HEK293 (cell line): Measurements from ENCODE around the gene S100B.

Source experiments
- CTCF ChIA-PET: fragments of 350-600 bp; formaldehyde crosslinking; extraction: SDS; loops from one replicate; lab custom pipeline; 2021; ENCODE audit warnings: antibody characterized with exemption; lab: Yijun Ruan, JAX
- POLR2A ChIA-PET: fragments of 300-600 bp; formaldehyde crosslinking; extraction: SDS; loops from one replicate; lab custom pipeline; 2020; ENCODE audit warnings: antibody characterized with exemption, inconsistent platforms; lab: Yijun Ruan, JAX
- H3K27ac ChIP-seq: fragments of 200-500 bp; sonication (Bioruptor generic); 2 replicates; pipeline ENCODE4 v1.5.1; 2014; ENCODE audit warnings: low read depth, low read length, control low read depth, inconsistent platforms; ENCODE audit errors: extremely low read depth
- H3K36me3 ChIP-seq, 2 experiments: fragments of 200-500 bp in 1 of 2; sonication (Bioruptor generic) in 1 of 2; 1 replicate in 1 of 2; 2 replicates in 1 of 2; pipeline ENCODE4 v1.5.1; 2014 to 2017; ENCODE audit warnings: inconsistent platforms in 2 of 2, low read length in 2 of 2; ENCODE audit not compliant: control insufficient read depth in 2 of 2, insufficient read depth in 1 of 2
- H3K4me1 ChIP-seq: fragments of 200-500 bp; sonication (Bioruptor generic); 2 replicates; pipeline ENCODE4 v1.5.1; 2014; ENCODE audit warnings: mild to moderate bottlenecking, low read length, inconsistent platforms; ENCODE audit not compliant: control insufficient read depth, insufficient read depth
- H3K4me3 ChIP-seq: 2 replicates; pipeline ENCODE4 v1.5.1; 2011; ENCODE audit warnings: low read depth, mild to moderate bottlenecking, control low read depth, low read length, moderate library complexity
- H3K9me3 ChIP-seq: fragments of 200-500 bp; sonication (Bioruptor generic); 2 replicates; pipeline ENCODE4 v1.5.1; 2014; ENCODE audit warnings: low read depth, low read length, inconsistent platforms; ENCODE audit not compliant: control insufficient read depth, insufficient read depth
- KLF1 ChIP-seq: fragments of 450-650 bp; formaldehyde crosslinking; IDR thresholded peaks from 2 replicates; pipeline ENCODE4 v1.5.1; 2016; ENCODE audit warnings: missing biosample characterization, missing genetic modification characterization
- MYNN ChIP-seq: fragments of 450-650 bp; formaldehyde crosslinking; IDR thresholded peaks from 2 replicates; pipeline ENCODE4 v1.5.1; 2016; ENCODE audit warnings: missing biosample characterization, missing genetic modification characterization, borderline replicate concordance
- PRDM1 ChIP-seq: fragments of 450-650 bp; formaldehyde crosslinking; IDR thresholded peaks from 2 replicates; pipeline ENCODE4; 2016; ENCODE audit warnings: missing biosample characterization, missing genetic modification characterization
- SP2 ChIP-seq: fragments of 450-650 bp; formaldehyde crosslinking; IDR thresholded peaks from 2 replicates; pipeline ENCODE4 v1.5.1; 2016; ENCODE audit warnings: missing biosample characterization, missing genetic modification characterization
- SP7 ChIP-seq: fragments of 450-650 bp; formaldehyde crosslinking; IDR thresholded peaks from 2 replicates; pipeline ENCODE4 v1.5.1; 2016; ENCODE audit warnings: missing biosample characterization, missing genetic modification characterization
- ZBTB20 ChIP-seq: fragments of 450-650 bp; formaldehyde crosslinking; IDR thresholded peaks from 2 replicates; pipeline ENCODE4 v1.5.1; 2016; ENCODE audit warnings: missing biosample characterization, missing genetic modification characterization
- ZNF133 ChIP-seq: fragments of 450-650 bp; formaldehyde crosslinking; IDR thresholded peaks from 2 replicates; pipeline ENCODE4 v1.5.1; 2016; ENCODE audit warnings: missing biosample characterization, missing genetic modification characterization
- ZNF175 ChIP-seq: fragments of 450-650 bp; formaldehyde crosslinking; IDR thresholded peaks from 2 replicates; pipeline ENCODE4 v1.5.1; 2016; ENCODE audit warnings: missing biosample characterization, missing genetic modification characterization
- ZNF202 ChIP-seq: fragments of 450-650 bp; formaldehyde crosslinking; IDR thresholded peaks from 2 replicates; pipeline ENCODE4 v1.5.1; 2016; ENCODE audit warnings: missing biosample characterization, missing genetic modification characterization, borderline replicate concordance
- ZNF23 ChIP-seq: fragments of 450-650 bp; formaldehyde crosslinking; IDR thresholded peaks from 2 replicates; pipeline ENCODE4 v1.5.1; 2016; ENCODE audit warnings: missing biosample characterization, missing genetic modification characterization, borderline replicate concordance
- ZNF266 ChIP-seq: fragments of 450-650 bp; formaldehyde crosslinking; IDR thresholded peaks from 2 replicates; pipeline ENCODE4 v1.5.1; 2016; ENCODE audit warnings: missing biosample characterization, missing genetic modification characterization, low read depth
- ZNF423 ChIP-seq: fragments of 450-650 bp; formaldehyde crosslinking; IDR thresholded peaks from 2 replicates; pipeline ENCODE4 v1.5.1; 2016; ENCODE audit warnings: missing biosample characterization, missing genetic modification characterization
- ZNF48 ChIP-seq: fragments of 450-650 bp; formaldehyde crosslinking; IDR thresholded peaks from 2 replicates; pipeline ENCODE4 v1.5.1; 2016; ENCODE audit warnings: missing biosample characterization, missing genetic modification characterization
- ZNF549 ChIP-seq: fragments of 450-650 bp; IDR thresholded peaks from 2 replicates; pipeline ENCODE4 v1.5.1; 2018; ENCODE audit warnings: missing biosample characterization, missing genetic modification characterization, mild to moderate bottlenecking, inconsistent platforms, moderate library complexity
- ZNF561 ChIP-seq: fragments of 450-650 bp; IDR thresholded peaks from 2 replicates; pipeline ENCODE4 v1.5.1; 2018; ENCODE audit warnings: missing biosample characterization, missing genetic modification characterization, borderline replicate concordance
- ZNF629 ChIP-seq: fragments of 450-650 bp; formaldehyde crosslinking; IDR thresholded peaks from 2 replicates; pipeline ENCODE4 v1.5.1; 2017; ENCODE audit warnings: missing biosample characterization, missing genetic modification characterization
- ZNF701 ChIP-seq: fragments of 450-650 bp; formaldehyde crosslinking; IDR thresholded peaks from 2 replicates; pipeline ENCODE4 v1.5.1; 2016; ENCODE audit warnings: missing biosample characterization, missing genetic modification characterization
- TF ChIP-seq, protein P1 (sequence below): fragments of 450-650 bp; formaldehyde crosslinking; conservative IDR thresholded peaks from 2 replicates; pipeline ENCODE4 v1.5.1; 2016; ENCODE audit warnings: low read depth, missing biosample characterization, missing genetic modification characterization
- TF ChIP-seq, protein P2 (sequence below): fragments of 450-650 bp; formaldehyde crosslinking; IDR thresholded peaks from 2 replicates; pipeline ENCODE4 v1.5.1; 2016; ENCODE audit warnings: missing biosample characterization, missing genetic modification characterization
- TF ChIP-seq, protein P3 (sequence below): fragments of 450-650 bp; formaldehyde crosslinking; IDR thresholded peaks from 2 replicates; pipeline ENCODE4 v1.5.1; 2017; ENCODE audit warnings: missing biosample characterization, mild to moderate bottlenecking, missing genetic modification characterization, moderate library complexity
- TF ChIP-seq, protein P4 (sequence below): fragments of 450-650 bp; formaldehyde crosslinking; IDR thresholded peaks from 2 replicates; pipeline ENCODE4 v1.5.1; 2016; ENCODE audit warnings: missing biosample characterization, missing genetic modification characterization, borderline replicate concordance
- TF ChIP-seq, protein P5 (sequence below): IDR thresholded peaks from 2 replicates; pipeline ENCODE4 v1.6.1; 2011; ENCODE audit warnings: mild to moderate bottlenecking, low read depth, low read length, borderline replicate concordance

S100B gene

DNA sequence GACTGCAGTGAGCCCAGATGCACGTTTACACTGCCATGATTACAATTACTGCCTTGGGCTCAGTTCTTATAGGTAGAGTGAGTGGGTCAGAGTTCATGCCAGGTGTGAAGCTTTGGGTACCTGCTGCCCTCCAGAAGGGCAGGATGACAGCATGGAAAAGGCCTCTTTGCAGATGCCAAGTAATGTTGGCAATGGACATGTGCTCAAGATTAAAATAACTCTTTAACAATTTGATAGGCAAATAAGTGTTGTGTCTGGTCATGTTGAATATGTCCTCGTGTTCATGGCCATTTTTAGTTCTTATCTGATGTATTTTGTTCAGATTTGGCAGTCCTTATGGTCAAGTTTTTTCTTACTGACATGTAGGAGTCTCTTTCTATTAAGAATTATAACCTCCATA, 34.8 kb downstream of the S100B start:
- Histone ChIP-seq H3K9me3 (no peaks in the 10 kb centered on the region), H3K4me3 (no peak overlapping the region), H3K36me3 (peaks cover 21 to 61% of the 10 kb centered on the region in 2 experiments), H3K4me1 (no peaks in the 10 kb centered on the region), H3K27ac (no peak overlapping the region)
- CTCF ChIA-PET: no interaction called here
- POLR2A ChIA-PET: interaction anchor here (0.6 kb wide), 1 partner anchor 170 kb away, joined by 4 read pairs; no protein-coding TSS in a partner anchor
- TF ChIP-seq ZNF701 (tag by site-specific recombination) (no peak), ZNF629 (tag by site-specific recombination) (no peak), SP2 (no peak), PRDM1 (tag by site-specific recombination) (no peak), ZNF549 (tag by site-specific recombination) (no peak), ZNF561 (no peak), KLF1 (tag by site-specific recombination) (no peak), ZNF266 (tag by site-specific recombination) (no peak), ZNF23 (tag by site-specific recombination) (no peak)
- TF ChIP-seq, protein P1, sequence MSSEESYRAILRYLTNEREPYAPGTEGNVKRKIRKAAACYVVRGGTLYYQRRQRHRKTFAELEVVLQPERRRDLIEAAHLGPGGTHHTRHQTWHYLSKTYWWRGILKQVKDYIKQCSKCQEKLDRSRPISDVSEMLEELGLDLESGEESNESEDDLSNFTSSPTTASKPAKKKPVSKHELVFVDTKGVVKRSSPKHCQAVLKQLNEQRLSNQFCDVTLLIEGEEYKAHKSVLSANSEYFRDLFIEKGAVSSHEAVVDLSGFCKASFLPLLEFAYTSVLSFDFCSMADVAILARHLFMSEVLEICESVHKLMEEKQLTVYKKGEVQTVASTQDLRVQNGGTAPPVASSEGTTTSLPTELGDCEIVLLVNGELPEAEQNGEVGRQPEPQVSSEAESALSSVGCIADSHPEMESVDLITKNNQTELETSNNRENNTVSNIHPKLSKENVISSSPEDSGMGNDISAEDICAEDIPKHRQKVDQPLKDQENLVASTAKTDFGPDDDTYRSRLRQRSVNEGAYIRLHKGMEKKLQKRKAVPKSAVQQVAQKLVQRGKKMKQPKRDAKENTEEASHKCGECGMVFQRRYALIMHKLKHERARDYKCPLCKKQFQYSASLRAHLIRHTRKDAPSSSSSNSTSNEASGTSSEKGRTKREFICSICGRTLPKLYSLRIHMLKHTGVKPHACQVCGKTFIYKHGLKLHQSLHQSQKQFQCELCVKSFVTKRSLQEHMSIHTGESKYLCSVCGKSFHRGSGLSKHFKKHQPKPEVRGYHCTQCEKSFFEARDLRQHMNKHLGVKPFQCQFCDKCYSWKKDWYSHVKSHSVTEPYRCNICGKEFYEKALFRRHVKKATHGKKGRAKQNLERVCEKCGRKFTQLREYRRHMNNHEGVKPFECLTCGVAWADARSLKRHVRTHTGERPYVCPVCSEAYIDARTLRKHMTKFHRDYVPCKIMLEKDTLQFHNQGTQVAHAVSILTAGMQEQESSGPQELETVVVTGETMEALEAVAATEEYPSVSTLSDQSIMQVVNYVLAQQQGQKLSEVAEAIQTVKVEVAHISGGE (tag by site-specific recombination): no peak
- TF ChIP-seq, protein P2, sequence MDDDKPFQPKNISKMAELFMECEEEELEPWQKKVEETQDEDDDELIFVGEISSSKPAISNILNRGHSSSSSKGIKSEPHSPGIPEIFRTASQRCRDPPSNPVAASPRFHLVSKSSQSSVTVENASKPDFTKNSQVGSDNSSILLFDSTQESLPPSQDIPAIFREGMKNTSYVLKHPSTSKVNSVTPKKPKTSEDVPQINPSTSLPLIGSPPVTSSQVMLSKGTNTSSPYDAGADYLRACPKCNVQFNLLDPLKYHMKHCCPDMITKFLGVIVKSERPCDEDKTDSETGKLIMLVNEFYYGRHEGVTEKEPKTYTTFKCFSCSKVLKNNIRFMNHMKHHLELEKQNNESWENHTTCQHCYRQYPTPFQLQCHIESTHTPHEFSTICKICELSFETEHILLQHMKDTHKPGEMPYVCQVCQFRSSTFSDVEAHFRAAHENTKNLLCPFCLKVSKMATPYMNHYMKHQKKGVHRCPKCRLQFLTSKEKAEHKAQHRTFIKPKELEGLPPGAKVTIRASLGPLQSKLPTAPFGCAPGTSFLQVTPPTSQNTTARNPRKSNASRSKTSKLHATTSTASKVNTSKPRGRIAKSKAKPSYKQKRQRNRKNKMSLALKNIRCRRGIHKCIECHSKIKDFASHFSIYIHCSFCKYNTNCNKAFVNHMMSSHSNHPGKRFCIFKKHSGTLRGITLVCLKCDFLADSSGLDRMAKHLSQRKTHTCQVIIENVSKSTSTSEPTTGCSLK (tag by site-specific recombination): no peak

DNA sequence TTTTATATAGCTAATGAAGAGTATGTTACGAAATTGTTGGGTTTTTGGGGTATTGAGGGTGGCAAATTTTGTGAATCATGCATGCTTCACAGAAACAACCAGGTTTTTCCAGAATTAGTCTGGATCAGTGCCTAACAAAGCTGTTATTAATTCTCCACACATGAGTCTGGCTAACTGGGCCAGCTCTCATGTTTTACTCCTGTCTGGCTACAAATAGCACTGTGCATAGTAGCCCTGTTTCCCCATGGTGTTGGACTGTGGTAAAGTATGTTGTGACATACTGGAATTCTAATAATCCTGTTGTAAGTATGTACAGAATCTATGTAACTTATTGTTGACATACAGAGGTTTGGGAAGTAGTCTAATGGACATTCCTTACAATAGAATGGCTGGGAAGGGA, 35.8 kb downstream of the S100B start:
- no peak for TF ChIP-seq ZNF48 (tag by site-specific recombination)
- TF ChIP-seq, protein P3, sequence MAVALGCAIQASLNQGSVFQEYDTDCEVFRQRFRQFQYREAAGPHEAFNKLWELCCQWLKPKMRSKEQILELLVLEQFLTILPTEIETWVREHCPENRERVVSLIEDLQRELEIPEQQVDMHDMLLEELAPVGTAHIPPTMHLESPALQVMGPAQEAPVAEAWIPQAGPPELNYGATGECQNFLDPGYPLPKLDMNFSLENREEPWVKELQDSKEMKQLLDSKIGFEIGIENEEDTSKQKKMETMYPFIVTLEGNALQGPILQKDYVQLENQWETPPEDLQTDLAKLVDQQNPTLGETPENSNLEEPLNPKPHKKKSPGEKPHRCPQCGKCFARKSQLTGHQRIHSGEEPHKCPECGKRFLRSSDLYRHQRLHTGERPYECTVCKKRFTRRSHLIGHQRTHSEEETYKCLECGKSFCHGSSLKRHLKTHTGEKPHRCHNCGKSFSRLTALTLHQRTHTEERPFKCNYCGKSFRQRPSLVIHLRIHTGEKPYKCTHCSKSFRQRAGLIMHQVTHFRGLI: no peak
- TF ChIP-seq, protein P4, sequence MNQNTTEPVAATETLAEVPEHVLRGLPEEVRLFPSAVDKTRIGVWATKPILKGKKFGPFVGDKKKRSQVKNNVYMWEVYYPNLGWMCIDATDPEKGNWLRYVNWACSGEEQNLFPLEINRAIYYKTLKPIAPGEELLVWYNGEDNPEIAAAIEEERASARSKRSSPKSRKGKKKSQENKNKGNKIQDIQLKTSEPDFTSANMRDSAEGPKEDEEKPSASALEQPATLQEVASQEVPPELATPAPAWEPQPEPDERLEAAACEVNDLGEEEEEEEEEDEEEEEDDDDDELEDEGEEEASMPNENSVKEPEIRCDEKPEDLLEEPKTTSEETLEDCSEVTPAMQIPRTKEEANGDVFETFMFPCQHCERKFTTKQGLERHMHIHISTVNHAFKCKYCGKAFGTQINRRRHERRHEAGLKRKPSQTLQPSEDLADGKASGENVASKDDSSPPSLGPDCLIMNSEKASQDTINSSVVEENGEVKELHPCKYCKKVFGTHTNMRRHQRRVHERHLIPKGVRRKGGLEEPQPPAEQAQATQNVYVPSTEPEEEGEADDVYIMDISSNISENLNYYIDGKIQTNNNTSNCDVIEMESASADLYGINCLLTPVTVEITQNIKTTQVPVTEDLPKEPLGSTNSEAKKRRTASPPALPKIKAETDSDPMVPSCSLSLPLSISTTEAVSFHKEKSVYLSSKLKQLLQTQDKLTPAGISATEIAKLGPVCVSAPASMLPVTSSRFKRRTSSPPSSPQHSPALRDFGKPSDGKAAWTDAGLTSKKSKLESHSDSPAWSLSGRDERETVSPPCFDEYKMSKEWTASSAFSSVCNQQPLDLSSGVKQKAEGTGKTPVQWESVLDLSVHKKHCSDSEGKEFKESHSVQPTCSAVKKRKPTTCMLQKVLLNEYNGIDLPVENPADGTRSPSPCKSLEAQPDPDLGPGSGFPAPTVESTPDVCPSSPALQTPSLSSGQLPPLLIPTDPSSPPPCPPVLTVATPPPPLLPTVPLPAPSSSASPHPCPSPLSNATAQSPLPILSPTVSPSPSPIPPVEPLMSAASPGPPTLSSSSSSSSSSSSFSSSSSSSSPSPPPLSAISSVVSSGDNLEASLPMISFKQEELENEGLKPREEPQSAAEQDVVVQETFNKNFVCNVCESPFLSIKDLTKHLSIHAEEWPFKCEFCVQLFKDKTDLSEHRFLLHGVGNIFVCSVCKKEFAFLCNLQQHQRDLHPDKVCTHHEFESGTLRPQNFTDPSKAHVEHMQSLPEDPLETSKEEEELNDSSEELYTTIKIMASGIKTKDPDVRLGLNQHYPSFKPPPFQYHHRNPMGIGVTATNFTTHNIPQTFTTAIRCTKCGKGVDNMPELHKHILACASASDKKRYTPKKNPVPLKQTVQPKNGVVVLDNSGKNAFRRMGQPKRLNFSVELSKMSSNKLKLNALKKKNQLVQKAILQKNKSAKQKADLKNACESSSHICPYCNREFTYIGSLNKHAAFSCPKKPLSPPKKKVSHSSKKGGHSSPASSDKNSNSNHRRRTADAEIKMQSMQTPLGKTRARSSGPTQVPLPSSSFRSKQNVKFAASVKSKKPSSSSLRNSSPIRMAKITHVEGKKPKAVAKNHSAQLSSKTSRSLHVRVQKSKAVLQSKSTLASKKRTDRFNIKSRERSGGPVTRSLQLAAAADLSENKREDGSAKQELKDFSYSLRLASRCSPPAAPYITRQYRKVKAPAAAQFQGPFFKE (tag by site-specific recombination): no peak
- no peak for TF ChIP-seq ZNF423 (tag by site-specific recombination)
- no peak for TF ChIP-seq MYNN (tag by site-specific recombination)
- no peak for TF ChIP-seq ZNF175 (tag by site-specific recombination)
- TF ChIP-seq, protein P5, sequence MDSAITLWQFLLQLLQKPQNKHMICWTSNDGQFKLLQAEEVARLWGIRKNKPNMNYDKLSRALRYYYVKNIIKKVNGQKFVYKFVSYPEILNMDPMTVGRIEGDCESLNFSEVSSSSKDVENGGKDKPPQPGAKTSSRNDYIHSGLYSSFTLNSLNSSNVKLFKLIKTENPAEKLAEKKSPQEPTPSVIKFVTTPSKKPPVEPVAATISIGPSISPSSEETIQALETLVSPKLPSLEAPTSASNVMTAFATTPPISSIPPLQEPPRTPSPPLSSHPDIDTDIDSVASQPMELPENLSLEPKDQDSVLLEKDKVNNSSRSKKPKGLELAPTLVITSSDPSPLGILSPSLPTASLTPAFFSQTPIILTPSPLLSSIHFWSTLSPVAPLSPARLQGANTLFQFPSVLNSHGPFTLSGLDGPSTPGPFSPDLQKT: no peak
- TF ChIP-seq ZNF133 (tag by site-specific recombination): no peak
- no peak for TF ChIP-seq ZNF549 (tag by site-specific recombination)
- no peak for TF ChIP-seq ZBTB20 (tag by site-specific recombination)
- TF ChIP-seq SP7 (tag by site-specific recombination): no peak
- TF ChIP-seq ZNF202 (tag by site-specific recombination): no peak
- ChIA-PET CTCF (interaction anchor here (0.6 to 0.7 kb wide), 2 partner anchors 12 to 112 kb away, joined by 3 to 5 read pairs; no protein-coding TSS in a partner anchor), POLR2A (no interaction called here)
- Histone ChIP-seq H3K36me3 (peaks cover 21 to 71% of the 10 kb centered on the region in 2 experiments), H3K4me3 (no peak overlapping the region), H3K27ac (no peak overlapping the region), H3K4me1 (no peaks in the 10 kb centered on the region), H3K9me3 (no peaks in the 10 kb centered on the region)
